CD4-positive, alpha-beta T cell treated with Interleukin-21 for 1 hour (primary cell): ENCODE data around the gene PLAC9.
A peak's percentile ranks its signal among the peaks of the same experiment; 100 is the strongest.

Experiments used
- DNase-seq: peaks from one replicate; pipeline ENCODE4 v3.0.0-alpha.2; 2020

Gene PLAC9

GRCh38 chr10:80186364-80187012 lies 54.0 kb downstream of the PLAC9 start:
- DNase-seq = no peak

GRCh38 chr10:80187060-80187459 lies 54.5 kb downstream of the PLAC9 start:
- no peak for DNase-seq

- peak; percentile 92 for DNase-seq
These were observed 55.2 kb downstream of the PLAC9 start for GRCh38 chr10:80187465-80188409.

GRCh38 chr10:80188713-80189112 lies 56.2 kb downstream of the PLAC9 start:
- no peak for DNase-seq

- peak; percentile 45 for DNase-seq
These were observed 59.2 kb downstream of the PLAC9 start for GRCh38 chr10:80191589-80192270.

GRCh38 chr10:80192553-80192952 lies 60.0 kb downstream of the PLAC9 start:
- DNase-seq = no peak

- DNase-seq = no peak
These were observed 62.0 kb downstream of the PLAC9 start for GRCh38 chr10:80194373-80195045.
